GM23248 (cell line): ENCODE measurements around the gene PRKCQ. TPM values are rescaled to one million over a fixed set of nuclear protein-coding genes. Genes with fewer than 3 reads are reported as not detected.

ENCODE experiments used
- DNase-seq: peaks from one replicate; pipeline ENCODE4 v3.0.0-alpha.2; 2015
- H2AFZ ChIP-seq: fragments of 200-600 bp; sonication (generic); 2 replicates; pipeline ENCODE4 v1.6.1; 2016; ENCODE audit warnings: antibody characterized with exemption
- H3F3A ChIP-seq: fragments of 200-600 bp; sonication (generic); 2 replicates; pipeline ENCODE4 v1.6.1; 2016; ENCODE audit warnings: mild to moderate bottlenecking, antibody characterized with exemption, mixed run types; ENCODE audit not compliant: insufficient read depth
- H3K27ac ChIP-seq: fragments of 200-600 bp; sonication (generic); 2 replicates; pipeline ENCODE4 v1.5.1; 2016; ENCODE audit warnings: mild to moderate bottlenecking
- H3K27me3 ChIP-seq: fragments of 200-600 bp; sonication (generic); replicated peaks from 2 replicates; pipeline ENCODE4 v1.6.1; 2016; ENCODE audit warnings: mild to moderate bottlenecking; ENCODE audit not compliant: insufficient read depth
- H3K36me3 ChIP-seq: fragments of 200-600 bp; sonication (generic); 2 replicates; pipeline ENCODE4 v1.6.1; 2016; ENCODE audit warnings: low read depth, mild to moderate bottlenecking
- H3K4me1 ChIP-seq: fragments of 200-600 bp; sonication (generic); 2 replicates; pipeline ENCODE4 v1.6.1; 2016; ENCODE audit warnings: mild to moderate bottlenecking; ENCODE audit not compliant: insufficient read depth
- H3K4me2 ChIP-seq: fragments of 200-600 bp; sonication (generic); one replicate; pipeline ENCODE4 v1.6.1; 2016; ENCODE audit warnings: mild to moderate bottlenecking; ENCODE audit not compliant: unreplicated experiment
- H3K4me3 ChIP-seq: fragments of 200-600 bp; sonication (generic); 2 replicates; pipeline ENCODE4 v1.5.1; 2016; ENCODE audit warnings: mild to moderate bottlenecking
- H3K79me2 ChIP-seq: fragments of 200-600 bp; sonication (generic); 2 replicates; pipeline ENCODE4 v1.6.1; 2016; ENCODE audit warnings: mild to moderate bottlenecking; ENCODE audit not compliant: insufficient read depth
- H3K9ac ChIP-seq: fragments of 200-600 bp; sonication (generic); 2 replicates; pipeline ENCODE4 v1.6.1; 2016; ENCODE audit warnings: mild to moderate bottlenecking
- H3K9me2 ChIP-seq: fragments of 200-600 bp; sonication (generic); 2 replicates; pipeline ENCODE4 v1.6.1; 2016; ENCODE audit warnings: mixed run types, mild to moderate bottlenecking, moderate library complexity; ENCODE audit not compliant: insufficient read depth
- H3K9me3 ChIP-seq: fragments of 200-600 bp; sonication (generic); one replicate; pipeline ENCODE4 v1.6.1; 2017; ENCODE audit warnings: low read depth
- H4K20me1 ChIP-seq: fragments of 200-600 bp; sonication (generic); 2 replicates; pipeline ENCODE4 v1.6.0; 2016; ENCODE audit not compliant: insufficient read depth
- EZH2 ChIP-seq: fragments of 200-600 bp; sonication (generic); IDR thresholded peaks from 2 replicates; pipeline ENCODE4 v1.6.1; 2018; ENCODE audit warnings: antibody characterized with exemption, mild to moderate bottlenecking; ENCODE audit not compliant: insufficient read depth, poor library complexity, severe bottlenecking
- EZH2phosphoT487 ChIP-seq: fragments of 200-600 bp; sonication (generic); IDR thresholded peaks from 2 replicates; pipeline ENCODE4 v1.6.1; 2018; ENCODE audit warnings: antibody characterized with exemption, moderate library complexity, mild to moderate bottlenecking, low read depth; ENCODE audit not compliant: insufficient read depth
- WGBS, 2 experiments: methylation state at CpG; one replicate each; pipeline ENCODE4 v1.1.6; 2015 to 2017; ENCODE audit warnings: low lambda C conversion rate in 2 of 2, low coverage in 1 of 2; ENCODE audit errors: missing lambda C conversion rate in 2 of 2; 5-methylcytosine and 5-hydroxymethylcytosine counted together
- in situ Hi-C: fragments of 300-500 bp; cut with MboI; formaldehyde crosslinking; loops from 2 replicates; pipeline ENCODE4 v1.15.0; 2020
- polyA plus RNA-seq: library from polyadenylated mRNA; unstranded; fragments of >200 nt; fragmentation: Nextera tagmentation; extraction: Ambion mirVana; gene quantifications from 2 replicates; pipeline ENCODE4 v1.2.1, GENCODE V29; 2016
- total RNA-seq: library from RNA; depleted of rRNA; stranded (reverse); fragments of >200 nt; shearing (Covaris generic); gene quantifications from 2 replicates; pipeline ENCODE4 v1.2.3, GENCODE V29; 2014

The PRKCQ gene
- total and polyA plus RNA-seq, 2 experiments from 2014 or later: not detected

DNA sequence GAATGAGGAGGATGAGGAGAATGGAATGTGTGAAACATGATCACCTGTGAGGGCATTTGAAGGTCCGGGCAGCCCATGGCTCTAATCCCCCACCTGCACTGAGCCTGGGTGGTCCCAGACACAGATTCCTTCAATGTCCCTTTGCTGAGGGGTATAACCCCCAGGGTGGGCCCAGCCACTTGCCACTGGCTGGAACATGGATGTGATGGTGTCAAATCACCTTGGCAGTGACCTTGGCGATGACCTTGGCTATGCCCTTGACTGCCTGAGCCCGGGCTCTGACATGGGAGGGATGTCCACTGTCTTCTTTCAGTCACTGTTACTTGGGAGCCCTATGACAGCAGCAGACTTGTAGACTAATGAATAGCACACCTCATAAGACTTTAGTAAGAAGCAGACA, 44.0 kb downstream of the PRKCQ start:
- no peak overlapping the region for H3K4me2 ChIP-seq
- DNase-seq: no peak
- no peaks in the 10 kb centered on the region for H3K36me3 ChIP-seq
- no peaks in the 10 kb centered on the region for H4K20me1 ChIP-seq
- no peak overlapping the region for H3K27ac ChIP-seq
- H3K79me2 ChIP-seq: no peaks in the 10 kb centered on the region
- in situ Hi-C loops: no loop called here
- H3K9me3 ChIP-seq: no peaks in the 10 kb centered on the region
- no peak overlapping the region for H3K9ac ChIP-seq
- 55 to 64% methylated on average over 3 of the region's 3 CpGs for WGBS, 2 experiments
- H3K9me2 ChIP-seq: no peaks in the 10 kb centered on the region
- H2AFZ ChIP-seq: no peak overlapping the region
- no peak overlapping the region for H3K4me3 ChIP-seq
- TF ChIP-seq EZH2: no peak
- TF ChIP-seq EZH2phosphoT487: no peak
- no peaks in the 10 kb centered on the region for H3K27me3 ChIP-seq
- no peaks in the 10 kb centered on the region for H3F3A ChIP-seq
- no peaks in the 10 kb centered on the region for H3K4me1 ChIP-seq

DNA sequence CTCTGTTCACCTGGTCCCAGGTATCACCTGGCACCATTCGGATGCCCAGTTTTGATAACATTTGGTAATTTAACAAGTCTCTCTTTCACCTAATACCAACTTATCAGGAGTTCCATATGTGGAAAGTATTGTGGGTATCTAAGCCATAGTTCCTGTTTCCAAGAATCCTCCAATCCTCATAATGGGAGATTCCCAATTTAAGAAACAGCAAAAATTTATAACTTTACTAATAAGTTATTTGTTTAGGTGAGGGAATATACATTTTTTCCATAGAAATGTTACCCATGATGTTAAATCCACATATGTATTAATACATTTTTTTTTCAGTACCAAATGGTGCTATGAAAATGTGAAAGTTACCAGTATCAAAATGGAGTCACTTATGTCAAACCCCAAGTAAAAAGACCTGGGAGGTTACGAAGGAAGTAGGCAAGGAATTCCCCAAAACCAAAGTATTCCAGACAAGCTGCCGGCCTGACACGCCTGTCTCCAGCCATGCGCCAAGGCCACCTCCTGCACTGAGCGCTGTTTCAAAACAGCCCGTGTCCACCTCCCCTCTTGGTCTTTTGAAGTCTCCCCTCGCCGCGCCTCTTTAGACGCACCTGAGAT, 44.8 kb downstream of the PRKCQ start:
- H3K27me3 ChIP-seq: no peaks in the 10 kb centered on the region
- 78 to 80% methylated on average over 11 of the region's 11 CpGs for WGBS, 2 experiments
- H3K9ac ChIP-seq: no peak overlapping the region
- H4K20me1 ChIP-seq: no peaks in the 10 kb centered on the region
- H2AFZ ChIP-seq: no peak overlapping the region
- H3K36me3 ChIP-seq: no peaks in the 10 kb centered on the region
- no peaks in the 10 kb centered on the region for H3K9me2 ChIP-seq
- no peak for DNase-seq
- no peaks in the 10 kb centered on the region for H3K4me1 ChIP-seq
- H3K27ac ChIP-seq: no peak overlapping the region
- in situ Hi-C loops: no loop called here
- no peaks in the 10 kb centered on the region for H3K9me3 ChIP-seq
- no peak for TF ChIP-seq EZH2phosphoT487
- no peak for TF ChIP-seq EZH2
- no peaks in the 10 kb centered on the region for H3K79me2 ChIP-seq
- no peak overlapping the region for H3K4me2 ChIP-seq
- no peaks in the 10 kb centered on the region for H3F3A ChIP-seq
- H3K4me3 ChIP-seq: no peak overlapping the region

DNA sequence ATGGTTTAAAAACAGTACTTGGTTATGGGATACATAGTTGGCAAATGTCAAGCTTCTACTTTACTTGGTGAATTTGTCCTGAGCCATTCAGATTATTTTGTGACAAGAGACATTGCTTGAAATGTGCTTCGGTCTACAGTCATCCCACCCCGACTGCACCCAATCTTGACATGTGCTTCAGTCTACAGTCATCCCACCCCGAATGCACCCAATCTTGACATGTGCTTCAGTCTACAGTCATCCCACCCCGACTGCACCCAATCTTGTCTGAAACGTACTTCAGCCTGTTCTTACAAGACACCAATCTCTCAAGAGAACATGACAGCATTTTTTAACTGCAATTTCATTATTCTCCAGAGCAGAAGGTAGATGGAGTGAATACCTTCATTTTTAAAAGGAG, 47.8 kb downstream of the PRKCQ start:
- Histone ChIP-seq H3K9me2 (no peaks in the 10 kb centered on the region), H3K4me2 (no peak overlapping the region), H3F3A (no peaks in the 10 kb centered on the region), H3K79me2 (no peaks in the 10 kb centered on the region), H3K27ac (no peak overlapping the region), H3K27me3 (peaks cover 4% of the 10 kb centered on the region; the same call in 1 of the 2 replicates), H3K9me3 (no peaks in the 10 kb centered on the region), H4K20me1 (no peaks in the 10 kb centered on the region), H3K4me3 (no peak overlapping the region), H3K4me1 (no peaks in the 10 kb centered on the region), H3K9ac (no peak overlapping the region), H2AFZ (no peak overlapping the region), H3K36me3 (no peaks in the 10 kb centered on the region)
- in situ Hi-C loops: no loop called here
- 35 to 39% methylated on average over 5 of the region's 5 CpGs for WGBS, 2 experiments
- DNase-seq: no peak
- TF ChIP-seq EZH2phosphoT487: no peak
- TF ChIP-seq EZH2: no peak

DNA sequence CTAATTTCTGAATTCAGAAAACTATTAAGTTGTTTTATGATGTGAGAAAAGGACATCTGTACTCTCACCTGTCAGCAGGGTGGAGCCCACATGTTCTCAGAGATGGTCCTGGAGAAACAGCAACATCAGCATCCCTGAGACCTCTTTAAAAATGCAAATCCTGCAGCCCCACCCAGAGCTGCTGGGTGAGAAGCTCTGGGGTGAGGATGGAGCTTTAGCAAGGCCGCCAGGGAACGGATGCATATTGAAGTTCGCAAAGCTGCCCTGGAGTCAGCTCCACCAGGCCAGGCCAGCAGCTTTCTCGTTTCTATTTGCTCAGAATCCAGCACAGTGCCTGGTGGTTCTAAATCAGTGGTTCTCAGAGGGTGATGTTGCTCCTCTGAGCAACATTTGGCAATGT, 49.1 kb downstream of the PRKCQ start:
- no peaks in the 10 kb centered on the region for H3K79me2 ChIP-seq
- H3K4me3 ChIP-seq: no peak overlapping the region
- H3K27me3 ChIP-seq: peaks cover 6% of the 10 kb centered on the region; the same call in 1 of the 2 replicates
- H3K9me2 ChIP-seq: no peaks in the 10 kb centered on the region
- no peak overlapping the region for H3K4me2 ChIP-seq
- no peak overlapping the region for H3K9ac ChIP-seq
- H3K36me3 ChIP-seq: no peaks in the 10 kb centered on the region
- WGBS, 2 experiments: 33 to 36% methylated on average over 4 of the region's 4 CpGs
- in situ Hi-C loops: no loop called here
- no peaks in the 10 kb centered on the region for H3F3A ChIP-seq
- DNase-seq: no peak
- TF ChIP-seq EZH2: no peak
- TF ChIP-seq EZH2phosphoT487: no peak
- H2AFZ ChIP-seq: no peak overlapping the region
- H3K9me3 ChIP-seq: no peaks in the 10 kb centered on the region
- H3K27ac ChIP-seq: no peak overlapping the region
- no peaks in the 10 kb centered on the region for H4K20me1 ChIP-seq
- H3K4me1 ChIP-seq: no peaks in the 10 kb centered on the region
